DMS53 treated with DMSO at 0.1 percent for 48 hours (cell line): ENCODE results near the gene MARCHF4.
A peak's percentile ranks its signal among the peaks of the same experiment; 100 is the strongest.

ENCODE experiments used
- DNase-seq: peaks from one replicate; lab custom pipeline; 2025; ENCODE audit not compliant: unreplicated experiment; lab: John Stamatoyannopoulos, UW

The MARCHF4 gene

GRCh38 chr2:216371721-216372702, at the start of gene MARCHF4:
Gene MARCHF4, minus strand, starts transcription at chr2:216372483. Its CDS starts 2,223 bp downstream, at chr2:216370260.
- peak; percentile 41 for DNase-seq

GRCh38 chr2:216420367-216421101, 48.3 kb upstream of the MARCHF4 start:
- no peak for DNase-seq

DNA sequence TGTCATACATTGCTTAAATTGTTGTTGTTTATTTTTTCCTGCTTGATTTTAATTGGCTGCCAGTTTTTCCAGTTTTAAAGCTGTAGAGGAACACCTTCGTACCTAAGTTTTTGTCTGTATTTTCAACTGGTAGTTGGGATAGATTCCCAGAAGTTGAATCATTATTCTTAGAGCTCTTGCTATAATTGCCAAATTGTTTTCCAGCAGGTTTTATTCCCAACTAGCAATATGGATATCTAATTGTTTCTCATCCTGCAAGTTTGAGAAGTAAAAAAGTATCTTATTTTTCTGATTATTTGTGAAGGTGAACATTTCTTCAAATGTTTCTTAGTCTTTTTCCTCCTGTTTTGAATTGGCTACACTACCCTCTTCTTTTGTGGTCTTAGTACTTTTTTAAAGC, 46.7 kb upstream of the MARCHF4 start:
- DNase-seq = no peak

- no peak for DNase-seq
Measured at GRCh38 chr2:216416571-216417307, 44.5 kb upstream of the MARCHF4 start.

DNA sequence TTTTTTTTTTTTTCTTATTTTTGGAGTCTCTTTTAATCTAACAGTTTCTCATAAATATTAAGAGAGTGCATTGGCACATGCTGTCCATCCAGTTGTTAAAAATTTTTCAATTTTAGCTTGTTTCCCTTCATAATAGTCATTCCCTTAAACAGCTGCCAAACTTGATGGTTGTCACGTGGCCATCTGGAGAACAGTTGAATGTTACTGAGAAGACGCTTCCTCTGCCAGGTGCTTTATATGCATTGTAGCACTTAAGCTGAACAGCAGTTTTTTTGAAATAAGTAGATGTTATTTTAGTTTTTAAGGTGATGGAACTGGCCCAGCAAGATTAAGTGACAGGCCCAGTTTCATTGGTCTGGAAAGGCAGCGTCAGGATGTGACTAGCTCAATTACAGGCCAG, 43.3 kb upstream of the MARCHF4 start:
- DNase-seq = no peak

- no peak for DNase-seq
Measured at GRCh38 chr2:216414772-216415319, 42.6 kb upstream of the MARCHF4 start.

DNA sequence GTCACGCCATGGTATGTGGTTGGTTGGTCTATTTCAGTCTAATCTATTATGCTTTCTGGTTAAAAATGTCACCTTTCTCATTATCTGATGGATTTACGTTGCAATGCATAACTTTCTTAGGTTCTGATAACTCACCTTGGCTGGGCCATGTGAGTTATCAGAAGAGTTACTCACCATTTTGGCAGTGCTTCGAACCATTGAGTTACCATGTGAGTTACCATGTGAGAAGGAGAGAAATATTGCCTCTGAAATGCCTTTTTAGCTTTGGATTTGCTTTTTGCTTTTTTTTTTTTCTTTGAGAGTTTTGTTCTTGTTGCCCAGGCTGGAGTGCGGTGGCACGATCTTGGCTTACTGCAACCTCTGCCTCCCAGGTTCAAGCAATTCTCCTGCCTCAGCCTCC, 41.6 kb upstream of the MARCHF4 start:
- DNase-seq = no peak

GRCh38 chr2:216412022-216412999, 40.0 kb upstream of the MARCHF4 start, which contains the start of gene SMARCAL1:
Gene SMARCAL1, plus strand, starts transcription at chr2:216412484. Its CDS starts 2,221 bp downstream, at chr2:216414705.
- peak; percentile 86 for DNase-seq

DNA sequence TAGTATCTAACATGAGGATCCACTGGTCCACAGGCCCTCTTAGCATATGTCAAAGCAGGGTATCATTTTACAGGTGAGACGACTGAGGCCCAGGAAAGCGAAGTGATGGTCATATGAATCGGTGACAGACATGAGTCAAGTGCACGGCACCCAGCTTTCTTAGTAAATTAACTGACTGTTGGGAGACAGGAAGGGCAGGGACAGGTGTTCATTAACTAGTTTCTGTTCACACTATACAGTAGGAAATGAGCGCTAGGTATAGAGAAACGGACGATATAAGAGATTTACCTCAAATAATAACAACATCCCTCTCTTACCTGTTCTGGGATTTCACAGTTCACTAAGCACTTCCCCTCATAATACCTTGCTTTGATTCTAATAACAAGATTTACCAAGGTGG, 38.3 kb upstream of the MARCHF4 start:
- DNase-seq = no peak

GRCh38 chr2:216408426-216409290, 36.4 kb upstream of the MARCHF4 start:
- DNase-seq = no peak

DNA sequence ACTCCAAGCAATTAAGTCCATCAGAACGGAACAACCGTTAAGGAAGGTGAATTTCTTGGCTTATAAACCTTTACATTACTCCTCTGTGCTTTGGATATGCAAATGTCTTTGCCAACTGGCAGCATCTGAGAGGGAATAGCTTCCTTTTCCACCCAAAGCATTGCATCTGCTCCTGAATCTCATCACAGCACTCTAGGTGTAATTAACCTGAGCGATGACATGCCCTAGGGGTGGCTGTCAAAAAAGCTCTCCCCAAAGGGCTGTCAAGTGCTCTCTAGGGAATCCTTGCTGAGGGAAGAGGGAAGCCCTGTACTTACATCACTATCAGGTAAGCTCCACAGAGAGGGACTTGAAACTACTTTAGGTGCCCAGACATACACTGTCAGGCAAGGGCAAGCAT, 34.5 kb upstream of the MARCHF4 start:
- DNase-seq = no peak

- DNase-seq = no peak
Measured at GRCh38 chr2:216405588-216405987, 33.3 kb upstream of the MARCHF4 start.

DNA sequence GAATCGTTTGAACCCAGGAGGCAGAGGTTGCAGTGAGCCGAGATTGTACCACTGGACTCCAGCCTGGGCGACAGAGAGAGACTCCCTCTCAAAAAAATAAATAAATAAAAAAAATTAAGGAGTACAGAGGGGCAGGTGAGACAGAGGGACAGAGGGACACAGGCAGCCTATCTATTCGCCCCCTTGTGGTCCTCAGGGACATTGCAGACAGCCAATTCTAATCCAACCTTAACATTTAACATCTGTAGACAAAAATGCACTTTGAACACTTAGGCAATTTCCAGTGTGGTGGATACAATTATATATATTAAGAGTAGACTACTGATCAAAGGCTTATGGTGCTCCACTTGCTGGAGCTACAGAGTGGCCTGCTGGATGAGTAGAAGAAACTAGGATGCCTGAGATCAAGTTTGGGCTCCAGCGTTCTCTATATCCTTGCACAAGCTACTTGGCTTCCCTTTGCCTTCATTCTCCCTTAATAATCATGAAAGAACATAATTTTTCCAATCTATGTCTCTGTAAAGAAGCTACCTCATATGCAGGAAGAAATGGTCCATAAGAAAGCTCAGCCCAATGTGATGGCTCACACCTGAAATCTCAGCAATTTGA, 31.8 kb upstream of the MARCHF4 start:
- peak; percentile 19 for DNase-seq

- DNase-seq = no peak
Measured at GRCh38 chr2:216402751-216403150, 30.5 kb upstream of the MARCHF4 start.

- DNase-seq = no peak
Measured at GRCh38 chr2:216399621-216400020, 27.3 kb upstream of the MARCHF4 start.

- DNase-seq = no peak
Measured at GRCh38 chr2:216394881-216395280, 22.6 kb upstream of the MARCHF4 start.

DNA sequence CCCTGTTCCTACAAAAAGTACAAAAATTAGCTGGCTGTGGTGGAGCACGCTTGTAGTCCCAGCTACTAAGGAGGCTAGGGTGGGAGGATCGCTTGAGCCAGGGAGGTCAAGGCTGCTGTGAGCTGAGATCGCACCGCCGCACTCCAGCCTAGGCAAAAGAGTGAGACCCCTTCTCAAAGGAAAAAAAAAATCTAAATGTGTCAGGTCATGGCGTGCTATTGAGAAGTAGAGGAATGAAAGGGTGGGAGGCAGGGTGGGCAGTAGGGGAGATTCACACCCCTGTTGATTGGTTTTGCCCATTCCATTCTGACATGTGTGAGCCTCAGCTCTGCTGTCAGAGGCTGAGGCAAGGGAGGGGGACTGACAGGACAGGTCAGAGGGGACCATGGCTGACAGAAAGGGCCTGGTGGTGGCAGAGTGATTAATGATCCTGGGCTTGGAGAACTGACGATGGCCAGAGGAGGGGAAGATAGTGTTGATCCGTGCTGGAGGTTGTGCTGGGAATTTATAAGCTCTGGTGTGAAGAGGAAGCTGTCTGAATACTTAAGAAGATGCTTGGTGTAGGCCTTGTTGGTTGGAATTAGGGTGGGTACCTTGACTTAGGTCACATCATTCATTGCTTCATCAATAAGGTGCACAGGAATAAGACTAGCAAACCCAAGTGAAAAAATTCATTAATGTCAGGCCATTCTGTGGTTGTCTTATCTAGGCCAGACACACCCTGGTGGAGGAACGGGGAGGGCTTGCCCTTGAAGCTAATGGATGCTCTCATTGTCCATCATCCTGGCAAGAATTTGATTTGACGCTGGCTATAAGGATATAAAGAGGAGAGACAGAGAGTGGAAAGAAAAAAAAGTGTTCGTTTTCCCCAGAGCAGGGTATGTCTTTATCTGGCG, 20.9 kb upstream of the MARCHF4 start:
- no peak for DNase-seq
